Measurements from ENCODE around the gene PSMD1.
"Not testable (repeated sequence)": the region's sequence is repeated elsewhere in the genome, so short reads cannot be mapped to it uniquely, and the experiment has no call there.

The PSMD1 gene

GRCh38 chr2:231058761-231059550, 2.3 kb downstream of the PSMD1 start:
- DNase-seq = no peak

GRCh38 chr2:231059756-231060155, 3.1 kb downstream of the PSMD1 start:
- DNase-seq = no peak

GRCh38 chr2:231062776-231063175, 6.1 kb downstream of the PSMD1 start:
- DNase-seq = peak; percentile 22

- DNase-seq = no peak
Measured at GRCh38 chr2:231063347-231063746, 6.7 kb downstream of the PSMD1 start.

GRCh38 chr2:231065966-231066365, 9.3 kb downstream of the PSMD1 start:
- DNase-seq = no peak

- DNase-seq = not testable (repeated sequence)
Measured at GRCh38 chr2:231067531-231067930, 10.9 kb downstream of the PSMD1 start.

GRCh38 chr2:231068525-231069222, 12.0 kb downstream of the PSMD1 start:
- peak; percentile 82 for DNase-seq

- peak; percentile 32 for DNase-seq
Measured at GRCh38 chr2:231069379-231070054, 12.8 kb downstream of the PSMD1 start.

GRCh38 chr2:231084565-231084964, 27.9 kb downstream of the PSMD1 start:
- no peak for DNase-seq

- no peak for DNase-seq
Measured at GRCh38 chr2:231088754-231089153, 32.1 kb downstream of the PSMD1 start.

GRCh38 chr2:231093933-231094332, 37.3 kb downstream of the PSMD1 start:
- no peak for DNase-seq

GRCh38 chr2:231094736-231095346, 38.2 kb downstream of the PSMD1 start:
- no peak for DNase-seq

GRCh38 chr2:231099918-231100317, 43.3 kb downstream of the PSMD1 start:
- no peak for DNase-seq

- DNase-seq = not testable (repeated sequence)
Measured at GRCh38 chr2:231100321-231100720, 43.7 kb downstream of the PSMD1 start.

GRCh38 chr2:231100990-231101389, 44.3 kb downstream of the PSMD1 start:
- no peak for DNase-seq

GRCh38 chr2:231102772-231103171, 46.1 kb downstream of the PSMD1 start:
- no peak for DNase-seq

GRCh38 chr2:231104115-231104713, 47.5 kb downstream of the PSMD1 start:
- peak; percentile 57 for DNase-seq

- no peak for DNase-seq
Measured at GRCh38 chr2:231110551-231110950, 53.9 kb downstream of the PSMD1 start.

GRCh38 chr2:231111987-231112386, 55.3 kb downstream of the PSMD1 start:
- no peak for DNase-seq

- DNase-seq = no peak
Measured at GRCh38 chr2:231113489-231113888, 56.8 kb downstream of the PSMD1 start.

GRCh38 chr2:231115651-231116050, 59.0 kb downstream of the PSMD1 start:
- no peak for DNase-seq

- no peak for DNase-seq
Measured at GRCh38 chr2:231117148-231117547, 60.5 kb downstream of the PSMD1 start.

All from activated CD4-positive, alpha-beta T cell treated with anti-CD3 and anti-CD28 coated beads, Interleukin-2, Interleukin-6, amounts not matched to agents 100 ng/mL and 50 ng/mL, durations not matched to agents 16 hours and 8 hours (primary cell).